Stimulated activated CD4-positive, alpha-beta T cell treated with anti-CD3 and anti-CD28 coated beads, Interleukin-12 subunit alpha, Interleukin-12 subunit beta, amount 100 ng/mL, for 4 hours (primary cell): ENCODE measurements around the gene FBXO36.

ENCODE experiments used
- DNase-seq: peaks from one replicate; pipeline ENCODE4 v3.0.0-alpha.2; 2020

FBXO36 gene

DNA sequence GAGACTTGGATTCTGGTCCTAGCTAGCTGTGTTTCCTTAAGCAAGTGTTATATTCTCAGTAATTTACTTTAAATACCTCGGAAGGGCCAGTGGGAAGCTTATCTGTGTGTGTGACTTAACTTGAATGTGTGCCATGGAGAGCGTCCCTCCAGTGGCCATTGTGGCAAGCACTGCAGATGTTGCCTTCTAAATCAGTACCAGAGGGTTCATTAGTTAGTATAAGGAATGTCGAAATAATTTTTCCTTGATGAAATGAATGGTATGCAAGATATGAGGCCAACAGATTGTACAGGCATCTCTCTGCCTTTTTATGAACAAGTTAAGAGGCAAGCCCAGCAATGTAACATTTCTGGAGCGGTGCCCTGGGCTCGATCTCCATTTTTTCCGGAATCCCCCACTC lies 52.0 kb downstream of the FBXO36 start:
- DNase-seq: no peak

DNA sequence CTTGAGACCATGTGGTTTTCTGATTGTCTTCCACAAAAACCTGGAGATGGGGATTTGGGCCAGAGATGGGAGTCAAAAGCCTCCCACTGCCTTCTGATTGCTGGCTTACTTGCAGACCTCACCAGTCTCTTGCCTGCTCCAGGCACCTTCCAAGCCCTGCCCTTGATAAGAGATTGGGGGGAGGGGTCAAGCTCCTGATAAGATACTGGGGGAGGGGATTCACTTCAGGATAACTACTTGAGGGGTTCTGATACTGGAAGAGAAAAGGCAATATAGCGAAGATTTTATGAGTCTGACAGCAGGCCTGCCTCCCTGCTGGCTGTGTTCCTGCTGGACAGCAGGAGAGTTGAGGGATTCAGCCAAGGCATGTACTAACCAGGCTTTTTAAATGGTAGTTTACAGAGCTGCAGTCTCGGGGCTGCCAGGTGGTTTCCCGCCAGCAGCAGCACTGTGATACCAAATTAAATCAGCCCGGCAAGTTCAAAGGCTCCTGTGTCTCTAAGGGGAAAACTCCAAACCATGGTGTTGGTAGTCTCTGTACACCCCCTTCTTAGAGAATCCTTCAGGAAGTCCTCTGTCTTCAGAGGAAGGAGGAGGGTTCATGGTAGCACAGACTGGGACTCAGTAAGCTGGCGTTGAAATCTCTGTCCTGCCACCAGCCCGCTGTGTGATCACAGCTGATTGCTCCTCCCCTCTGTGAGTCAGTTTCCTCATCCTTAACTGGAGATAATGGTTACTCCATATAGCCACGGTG lies 58.3 kb downstream of the FBXO36 start:
- no peak for DNase-seq

DNA sequence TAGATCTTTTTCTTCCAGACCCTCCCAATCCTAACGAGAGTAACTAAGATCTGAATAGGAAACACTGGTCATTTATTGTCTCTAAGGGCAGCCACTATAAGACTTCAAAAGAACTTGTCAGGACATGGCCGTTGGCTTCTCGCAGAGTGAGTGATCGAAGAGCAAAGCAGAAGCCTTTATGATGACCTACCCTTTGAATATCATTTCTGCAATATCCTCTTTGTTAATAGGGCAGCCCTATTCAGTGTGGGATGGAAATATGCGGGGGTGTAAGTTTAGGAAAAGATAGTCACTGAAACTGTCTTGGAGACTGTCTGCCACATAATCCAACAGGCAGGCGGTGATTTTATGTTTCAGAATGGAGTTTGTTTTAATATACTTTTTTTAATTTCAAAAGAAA lies 70.9 kb downstream of the FBXO36 start:
- no peak for DNase-seq

DNA sequence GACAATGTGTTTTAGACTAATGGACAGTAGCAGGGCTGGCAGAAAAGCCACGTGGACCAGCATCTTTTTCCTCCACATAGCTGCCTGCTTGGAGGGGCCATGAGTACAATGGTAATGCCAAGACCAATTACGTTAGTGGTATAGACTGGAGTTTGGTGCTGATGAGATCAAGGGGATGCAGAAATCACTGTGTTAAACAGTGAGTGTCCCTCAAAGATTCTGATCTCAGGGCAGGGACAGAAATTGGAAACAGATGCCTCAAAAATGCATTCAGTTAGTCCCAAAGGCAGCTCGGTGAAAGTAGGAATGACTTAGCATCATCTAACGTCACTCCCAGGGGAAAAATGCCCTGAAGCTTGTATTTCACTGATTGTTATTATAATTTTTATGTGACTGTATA lies 74.0 kb downstream of the FBXO36 start:
- no peak for DNase-seq

DNA sequence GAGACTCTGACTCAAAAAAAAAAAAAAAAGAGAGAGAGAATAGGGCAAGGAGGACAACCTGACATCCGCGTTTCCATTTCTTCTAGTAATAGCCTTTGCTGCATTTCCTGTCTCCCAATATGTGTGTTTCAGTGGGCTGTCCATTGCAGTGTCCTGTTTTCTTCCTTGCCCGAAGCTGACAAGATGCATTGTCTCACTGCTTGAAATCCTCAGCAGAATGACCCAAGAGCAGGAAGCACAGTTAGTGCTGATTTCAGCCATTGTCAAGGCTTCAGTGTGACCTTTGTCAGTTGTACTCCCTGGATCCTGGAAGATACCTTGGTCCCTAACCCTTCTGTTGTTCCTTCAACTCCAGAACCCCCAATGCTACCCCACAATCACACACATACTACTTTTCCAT lies 75.3 kb downstream of the FBXO36 start:
- DNase-seq: no peak

DNA sequence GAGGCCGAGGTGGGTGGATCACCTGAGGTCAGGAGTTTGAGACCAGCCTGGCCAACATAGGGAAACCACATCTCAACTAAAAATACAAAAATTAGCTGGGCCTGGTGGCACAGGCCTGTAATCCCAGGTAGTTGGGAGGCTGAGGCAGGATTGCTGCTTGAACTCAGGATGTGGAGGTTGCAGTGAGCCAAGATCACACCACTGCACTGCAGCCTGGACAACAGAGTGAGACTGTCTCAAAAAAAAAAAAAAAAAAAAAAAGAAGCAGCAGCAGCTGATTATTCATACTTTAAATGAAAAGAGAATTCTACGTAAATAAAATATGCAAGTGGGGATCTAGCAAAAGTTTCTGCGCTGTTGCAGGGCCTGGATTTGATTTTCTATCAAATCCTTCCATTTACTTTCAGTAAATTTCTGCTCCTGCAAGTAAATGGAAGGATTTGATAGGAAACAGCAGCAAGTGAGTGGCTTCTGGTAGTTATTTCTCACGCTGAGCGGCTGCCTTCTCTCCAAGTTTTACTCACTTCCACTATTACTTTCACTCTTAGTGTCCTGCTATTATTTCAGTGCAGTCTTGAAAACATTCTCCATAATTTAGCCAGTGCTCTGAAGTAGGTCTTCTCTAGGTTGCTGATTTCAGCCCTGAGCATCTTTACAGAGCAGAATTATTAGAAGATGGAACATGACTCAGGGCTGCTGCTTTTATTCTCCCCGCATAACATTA lies 78.0 kb downstream of the FBXO36 start:
- DNase-seq: no peak

DNA sequence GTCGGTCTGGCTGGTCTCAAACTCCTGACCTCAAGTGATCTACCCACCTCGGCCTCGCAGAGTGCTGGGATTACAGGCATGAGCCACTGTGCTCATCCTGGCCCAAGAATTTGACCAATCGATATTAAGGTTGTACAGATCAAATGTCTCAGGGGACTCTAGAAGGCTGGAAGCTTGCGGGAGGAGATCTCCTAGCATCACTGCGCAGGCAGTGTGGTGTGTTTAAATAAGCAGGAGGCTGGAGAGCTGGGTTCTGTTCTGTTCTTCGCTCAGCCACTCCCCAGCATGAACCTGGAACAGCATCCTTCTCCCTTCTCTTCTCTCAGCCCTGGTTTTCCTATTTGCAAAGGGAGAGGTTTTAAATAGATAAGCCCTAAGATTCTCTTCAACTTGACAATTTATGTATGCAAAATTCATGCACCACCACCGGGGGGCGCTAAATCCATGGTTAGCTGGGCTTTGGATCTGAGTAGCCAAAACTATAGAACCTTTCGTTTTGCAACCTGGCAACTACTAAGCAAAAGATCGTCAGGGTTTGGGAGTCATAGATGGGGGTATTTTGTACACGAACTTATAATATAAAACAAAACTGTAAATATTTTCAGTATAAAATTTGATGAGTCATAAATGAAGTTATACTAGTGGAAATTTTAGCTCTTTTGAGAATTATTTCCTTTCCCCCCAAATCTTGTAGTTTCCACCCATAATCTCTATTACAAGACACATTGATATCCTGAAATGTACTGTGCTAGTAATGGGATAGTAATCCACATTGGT lies 85.8 kb downstream of the FBXO36 start:
- peak; percentile 82 for DNase-seq

DNA sequence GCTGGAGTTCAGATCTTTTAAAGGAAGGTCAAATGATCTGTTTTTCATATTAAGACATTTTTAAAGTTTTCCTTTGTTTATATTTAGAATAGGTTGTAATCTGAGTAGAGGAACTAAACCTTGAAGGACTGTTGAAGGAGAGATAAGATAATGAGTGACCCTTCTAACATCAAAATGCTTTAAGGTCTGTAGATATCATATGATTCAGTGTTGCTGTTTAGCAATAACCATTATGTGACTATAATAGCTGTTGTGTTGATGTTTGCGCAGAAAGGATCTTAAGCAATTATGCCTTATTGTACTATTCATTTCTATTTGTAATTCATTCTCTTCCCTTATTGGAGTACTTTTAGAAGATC lies 86.4 kb downstream of the FBXO36 start:
- no peak for DNase-seq

DNA sequence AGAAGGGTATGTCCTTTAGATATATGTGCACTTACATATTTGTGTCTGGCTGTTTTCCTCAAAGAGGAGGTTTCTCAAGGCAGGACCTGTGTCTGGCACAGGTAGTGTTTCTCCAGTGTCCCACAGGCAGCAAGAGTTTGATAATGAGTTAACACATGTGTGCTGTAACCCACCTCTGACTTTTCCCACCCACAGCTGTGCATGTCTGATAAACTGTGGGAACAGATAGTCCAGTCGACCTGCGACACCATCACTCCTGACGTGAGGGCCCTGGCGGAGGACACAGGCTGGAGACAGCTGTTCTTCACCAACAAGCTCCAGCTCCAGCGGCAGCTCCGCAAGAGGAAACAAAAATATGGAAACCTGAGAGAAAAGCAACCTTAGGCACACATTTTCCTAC lies 88.2 kb downstream of the FBXO36 start:
- DNase-seq: no peak

DNA sequence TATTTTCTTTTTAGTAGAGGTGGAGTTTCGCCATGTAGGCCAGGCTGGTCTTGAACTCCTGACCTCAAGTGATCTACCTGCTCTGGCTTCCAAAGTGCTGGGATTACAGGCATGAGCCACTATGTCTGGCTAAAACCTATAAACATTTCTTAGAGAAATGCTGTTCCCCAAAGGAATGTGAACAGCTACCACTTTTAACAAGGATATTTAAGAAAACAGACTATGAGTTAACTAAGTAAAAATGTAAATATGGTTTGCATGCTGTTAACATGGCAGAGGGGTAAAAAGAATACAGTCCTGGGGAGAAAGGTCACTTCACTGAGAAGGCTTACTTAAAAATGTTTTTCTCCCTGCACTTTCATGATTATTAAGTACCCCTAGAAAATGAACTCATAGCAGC lies 89.3 kb downstream of the FBXO36 start:
- DNase-seq: no peak

DNA sequence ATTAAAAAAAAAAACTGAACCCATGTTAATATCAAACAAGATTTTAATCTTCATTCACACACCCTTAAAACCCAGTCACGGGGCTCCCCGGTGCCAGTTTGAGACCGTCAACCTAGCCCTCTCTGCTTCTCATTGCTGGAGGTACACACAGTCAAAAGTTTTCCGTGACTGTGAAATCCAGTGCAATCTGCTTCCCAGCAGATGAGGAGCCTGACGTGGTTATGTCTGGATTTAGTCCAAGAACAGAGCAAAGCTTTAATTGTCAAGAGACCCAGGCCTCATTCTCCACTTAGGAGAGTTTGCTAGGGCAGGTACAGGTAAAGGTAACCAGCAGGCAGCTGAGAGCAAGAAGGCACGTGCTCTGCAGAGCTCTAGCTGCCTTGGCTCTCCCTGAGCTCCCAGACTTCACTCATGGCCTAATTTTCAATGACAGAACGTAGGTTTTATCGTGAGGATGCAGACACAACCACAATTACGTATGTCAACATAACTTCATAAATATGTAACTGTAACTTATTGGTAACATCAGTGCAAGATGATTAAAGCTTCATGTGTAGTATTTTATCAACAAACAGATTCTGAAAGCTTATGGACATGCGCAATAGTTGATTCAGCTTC lies 90.1 kb downstream of the FBXO36 start:
- no peak for DNase-seq

DNA sequence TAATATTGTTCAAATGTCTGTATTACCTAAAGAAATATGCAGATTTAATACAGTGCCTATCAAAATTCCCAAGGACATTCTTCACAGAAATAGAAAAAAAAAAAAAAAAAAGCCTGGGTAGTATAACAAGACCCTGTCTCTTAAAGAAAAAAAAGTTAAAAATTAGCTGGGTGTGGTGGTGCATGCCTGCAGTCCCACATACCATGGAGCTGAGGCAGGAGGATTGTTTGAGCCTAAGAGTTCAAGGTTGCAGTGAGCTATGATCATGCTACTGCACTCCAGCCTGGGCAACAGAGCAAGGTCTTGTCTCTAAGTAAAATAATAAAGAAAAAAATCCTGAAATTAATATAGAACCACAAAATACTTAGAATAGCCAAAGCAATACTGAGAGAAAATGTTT lies 94.5 kb downstream of the FBXO36 start:
- no peak for DNase-seq

DNA sequence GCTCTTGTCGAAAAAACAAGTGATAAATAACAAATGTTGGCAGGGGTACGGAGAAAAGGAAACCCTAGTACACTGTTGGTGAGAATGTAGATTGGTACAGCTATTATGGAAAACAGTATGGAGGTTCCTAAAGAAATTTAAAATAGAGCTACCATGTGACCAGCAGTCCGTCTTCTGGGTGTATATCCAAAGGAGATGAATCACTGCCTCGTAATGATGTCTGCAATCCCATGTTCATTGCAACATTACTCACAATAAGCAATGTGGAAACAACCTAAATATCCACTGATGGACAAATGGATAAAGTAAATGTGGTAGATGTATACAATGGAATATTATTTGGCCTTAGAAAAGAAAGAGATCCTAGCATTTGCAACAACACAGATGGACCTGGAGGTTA lies 95.8 kb downstream of the FBXO36 start:
- no peak for DNase-seq

DNA sequence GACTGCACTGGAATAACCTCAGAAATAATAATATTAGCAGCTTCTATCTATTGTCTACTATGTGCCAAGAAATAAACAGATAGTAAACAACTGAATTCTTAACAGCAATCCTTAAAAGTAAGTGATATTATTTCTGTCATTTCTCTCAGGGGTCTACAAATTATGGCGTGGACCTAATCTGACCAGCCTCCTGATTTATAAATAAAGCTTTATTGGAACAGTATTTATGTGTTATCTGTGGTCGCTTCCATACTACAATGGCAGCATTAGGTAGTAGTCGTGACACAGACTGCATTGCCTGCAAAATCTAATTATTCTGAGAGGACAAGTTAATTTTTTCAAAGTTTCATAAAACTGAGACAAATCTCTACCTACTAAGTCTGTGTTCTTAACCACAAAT lies 97.4 kb downstream of the FBXO36 start:
- DNase-seq: no peak

DNA sequence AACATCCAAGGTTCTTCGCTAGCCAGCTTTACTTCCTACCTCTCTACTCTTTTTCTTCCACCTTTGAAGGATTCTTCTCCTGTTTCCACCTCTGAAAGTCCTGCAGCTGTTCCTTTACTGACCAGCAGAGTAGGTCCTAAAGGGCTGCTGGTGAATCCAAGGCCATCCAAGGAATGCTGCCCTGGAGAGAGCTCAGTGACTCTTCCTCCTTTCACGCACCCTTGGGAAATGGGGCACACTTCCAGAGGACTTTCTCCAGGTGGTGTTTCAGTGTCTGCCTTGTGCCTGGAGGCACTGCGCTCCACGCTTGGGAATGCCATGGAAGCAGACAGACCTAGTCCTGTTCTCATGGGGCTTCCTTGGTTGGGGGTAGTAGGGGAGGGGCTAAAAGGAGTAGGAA lies 101.0 kb downstream of the FBXO36 start:
- DNase-seq: no peak

DNA sequence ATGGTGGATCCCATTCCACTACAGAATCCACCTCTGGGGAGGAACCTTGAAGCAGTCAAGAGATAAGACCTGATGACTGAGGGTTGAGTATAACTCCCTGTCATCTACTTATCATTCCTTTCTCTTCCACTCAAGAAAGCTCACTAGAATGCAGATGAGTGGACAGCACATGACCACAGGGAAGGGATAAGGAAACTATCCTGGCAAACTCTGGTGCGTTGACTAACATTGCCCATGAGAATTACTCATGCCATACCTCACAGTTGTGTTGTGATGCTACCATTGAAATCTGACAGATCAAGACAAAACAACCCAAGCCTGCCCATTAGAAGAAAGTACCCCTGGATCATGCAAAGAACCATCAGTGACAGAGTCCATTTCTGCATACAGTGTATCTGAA lies 119.9 kb downstream of the FBXO36 start:
- no peak for DNase-seq

DNA sequence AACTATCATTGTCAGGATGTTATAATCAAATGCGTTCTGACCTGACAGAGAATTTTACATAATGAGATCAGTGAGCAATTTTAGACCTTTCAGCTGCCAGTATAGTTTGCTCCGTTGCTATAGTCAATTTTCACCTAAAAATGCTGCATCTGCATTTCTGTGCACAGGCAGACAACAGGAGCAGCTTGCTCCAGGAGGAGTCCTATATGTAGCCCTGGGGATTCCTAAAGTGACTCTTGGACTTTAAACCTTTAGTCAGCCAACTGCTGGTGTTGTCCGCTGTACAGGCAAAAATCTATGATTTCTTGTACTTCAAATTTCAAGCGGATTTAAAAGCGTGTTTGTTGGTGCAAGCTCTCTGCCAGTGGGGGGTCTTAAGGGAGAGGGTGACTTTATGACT lies 120.7 kb downstream of the FBXO36 start:
- no peak for DNase-seq

DNA sequence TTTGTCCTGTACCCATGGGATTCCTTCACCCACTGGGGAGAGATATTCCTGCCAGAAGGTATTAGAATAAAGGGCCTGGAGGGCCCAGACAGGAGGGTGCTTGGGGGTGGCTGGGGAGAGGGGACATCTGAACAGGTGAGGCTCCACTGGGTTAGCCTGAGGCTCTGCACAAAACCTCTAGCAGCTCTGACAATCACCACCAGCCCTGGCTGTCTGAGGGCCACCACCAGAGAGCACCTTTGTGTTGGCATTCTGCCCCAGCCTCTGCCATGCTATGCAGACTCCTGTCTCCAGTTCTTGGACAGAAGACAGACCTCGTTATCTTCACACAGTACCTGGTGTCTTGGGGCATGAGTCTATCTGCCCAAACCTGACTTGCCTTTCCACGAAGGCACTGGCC lies 121.2 kb downstream of the FBXO36 start:
- no peak for DNase-seq

DNA sequence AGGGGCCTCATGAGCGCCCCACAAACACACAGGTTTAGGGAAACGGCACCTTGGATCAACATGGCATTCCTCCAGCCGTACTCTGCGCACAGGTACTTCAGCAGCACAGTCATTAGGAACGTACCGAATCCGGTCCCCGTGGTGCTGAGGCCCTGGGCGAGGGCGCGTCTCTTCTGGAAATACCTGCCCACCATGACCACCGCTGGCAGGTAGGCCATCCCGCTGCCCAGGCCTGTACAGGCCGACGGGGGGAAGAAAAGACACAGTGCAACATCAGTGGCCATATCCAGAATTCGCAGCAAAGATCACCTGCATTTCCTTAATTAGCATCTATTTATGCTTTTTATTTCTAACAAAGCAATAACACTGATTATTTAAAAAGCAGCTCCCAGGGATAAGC lies 124.2 kb downstream of the FBXO36 start:
- no peak for DNase-seq

DNA sequence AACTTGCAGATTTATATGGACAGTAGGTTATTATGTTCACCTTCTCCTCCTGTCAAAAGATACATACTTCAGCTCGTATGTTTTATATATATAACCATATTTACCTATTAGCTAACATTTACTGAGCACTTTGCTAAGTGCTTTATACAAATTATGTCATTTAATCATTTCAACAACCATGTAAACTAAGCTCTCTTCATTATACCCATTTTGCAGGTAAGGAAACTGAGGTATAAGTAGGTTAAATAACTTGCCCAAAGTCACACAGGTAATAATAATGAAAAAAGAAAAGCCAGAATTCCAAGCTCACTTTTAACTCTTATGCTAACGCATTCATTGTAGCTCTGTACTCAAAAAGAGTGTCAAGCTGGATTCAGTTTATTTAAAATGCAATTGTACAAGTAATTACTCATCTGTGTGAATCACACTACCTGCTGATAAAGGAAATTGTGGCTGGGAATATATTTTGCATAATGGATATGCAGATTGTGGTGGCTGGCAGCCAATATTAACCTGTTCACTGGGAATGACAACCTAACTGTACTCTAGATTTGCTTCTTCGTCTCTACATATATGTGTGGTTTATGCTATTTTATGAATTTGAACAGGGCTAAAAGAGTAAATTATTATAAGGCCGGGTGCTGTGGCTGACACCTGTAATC lies 125.8 kb downstream of the FBXO36 start:
- DNase-seq: no peak

DNA sequence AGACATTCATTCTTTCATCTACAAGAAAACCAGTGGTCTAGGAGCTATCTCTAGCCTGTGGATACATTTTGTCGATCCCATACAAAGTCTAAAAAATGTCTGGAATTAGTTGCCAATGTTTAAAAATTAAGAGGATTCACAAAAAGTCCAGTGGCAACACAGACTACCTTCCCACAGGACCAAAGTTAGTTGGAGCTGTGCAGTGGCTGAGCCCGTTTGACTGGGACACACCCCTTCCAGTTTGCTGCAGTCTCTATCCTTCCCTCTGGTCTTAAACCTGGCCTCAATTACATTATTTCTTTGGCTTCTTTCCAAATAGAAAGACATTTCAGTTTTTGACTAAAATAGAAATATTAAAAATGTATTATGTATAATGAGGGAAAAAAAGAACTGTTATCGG lies 127.8 kb downstream of the FBXO36 start:
- no peak for DNase-seq

DNA sequence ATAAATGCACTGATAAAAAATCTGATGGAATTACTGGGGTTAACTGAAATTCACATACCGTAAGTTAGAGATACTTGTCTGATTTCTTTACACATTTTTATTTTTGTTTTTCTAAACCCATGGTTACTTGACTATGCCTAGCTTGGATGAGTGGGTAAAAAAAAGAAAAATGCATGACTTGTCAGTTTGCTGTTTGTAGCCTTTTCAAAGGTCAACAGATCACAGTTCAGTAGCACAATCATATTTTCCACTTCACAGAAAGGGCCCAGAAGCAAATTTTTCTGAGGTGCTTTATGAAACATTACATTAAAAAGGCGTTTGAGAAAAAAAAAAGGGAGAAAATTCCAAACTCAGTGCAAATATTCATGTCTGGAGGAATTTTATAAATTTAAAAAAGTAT lies 130.0 kb downstream of the FBXO36 start:
- DNase-seq: no peak
